K562 (cell line): Measurements from ENCODE around the gene TUT4. TPM values are rescaled to one million over a fixed set of nuclear protein-coding genes. Genes with fewer than 3 reads are reported as not detected.
A peak's percentile ranks its signal among the peaks of the same experiment; 100 is the strongest.

ENCODE experiments used
- AFF4 ChIP-seq: sonication (generic); formaldehyde crosslinking; IDR thresholded peaks from 2 replicates; pipeline ENCODE4 v1.8.0; 2023; ENCODE audit warnings: mild to moderate bottlenecking, missing genetic modification reagents
- ETV5 ChIP-seq: sonication (generic); formaldehyde crosslinking; IDR thresholded peaks from 2 replicates; pipeline ENCODE4 v1.4.0; 2020; ENCODE audit warnings: low read depth, mild to moderate bottlenecking, missing genetic modification reagents
- FOXO4 ChIP-seq: fragments of 450-650 bp; formaldehyde crosslinking; IDR thresholded peaks from 2 replicates; pipeline ENCODE4 v1.4.0; 2020; ENCODE audit warnings: mild to moderate bottlenecking, moderate library complexity
- IRF9 ChIP-seq: fragments of 450-650 bp; IDR thresholded peaks from 2 replicates; pipeline ENCODE4 v1.6.1; 2016; ENCODE audit warnings: missing biosample characterization, missing genetic modification characterization
- LEF1 ChIP-seq: fragments of 450-650 bp; IDR thresholded peaks from 2 replicates; pipeline ENCODE4 v1.6.1; 2016; ENCODE audit warnings: mild to moderate bottlenecking
- NR4A1 ChIP-seq, 2 experiments: fragments of 250-450 bp in 1 of 2; fragments of 450-650 bp in 1 of 2; sonication (Bioruptor Pico) in 1 of 2; IDR thresholded peaks; 2 replicates each; pipeline versions ENCODE4 v1.4.0 to v1.6.1; 2016 to 2020; ENCODE audit warnings: mild to moderate bottlenecking in 2 of 2, missing compliant biosample characterization in 1 of 2, missing genetic modification characterization in 1 of 2, moderate library complexity in 1 of 2
- PREB ChIP-seq: sonication (generic); formaldehyde crosslinking; IDR thresholded peaks from 2 replicates; pipeline ENCODE4 v1.8.1; 2023; ENCODE audit warnings: mild to moderate bottlenecking, missing genetic modification reagents
- RBM39 ChIP-seq: fragments of 200-400 bp; formaldehyde crosslinking; optimal IDR thresholded peaks from 2 replicates; pipeline ENCODE3; 2018; ENCODE audit warnings: low read depth, low read length
- U2AF1 ChIP-seq: fragments of 200-400 bp; formaldehyde crosslinking; optimal IDR thresholded peaks from 2 replicates; pipeline ENCODE3; 2017; ENCODE audit warnings: mild to moderate bottlenecking, low read depth, low read length, moderate library complexity
- ZBTB2 ChIP-seq: fragments of 450-650 bp; IDR thresholded peaks from 2 replicates; pipeline ENCODE4 v1.6.1; 2016; ENCODE audit warnings: antibody characterized with exemption
- ZNF384 ChIP-seq: IDR thresholded peaks from 2 replicates; pipeline ENCODE4 v1.6.1; 2012; ENCODE audit warnings: low read depth, low read length, improper control_type of control experiment
- ZNF592 ChIP-seq: fragments of 450-650 bp; IDR thresholded peaks from 2 replicates; pipeline ENCODE4 v1.6.1; 2017; ENCODE audit warnings: antibody characterized with exemption, mild to moderate bottlenecking
- polyA plus RNA-seq, 8 experiments: library from polyadenylated mRNA; depleted of rRNA in 4 of 8; stranded (reverse) in 5 of 8; unstranded in 3 of 8; fragments of >200 nt; fragmentation: Nextera tagmentation in 2 of 8; fragmentation: Illumina TruSeq in 1 of 8; extraction: Ambion mirVana in 2 of 8; extraction: Trizol in 1 of 8; gene quantifications; 2 replicates each; pipeline versions ENCODE4 v1.2.1 to v1.2.3, GENCODE V29; 2011 to 2014; ENCODE audit warnings: inconsistent platforms in 1 of 8, missing spikeins in 1 of 8
- total RNA-seq, 7 experiments: library from RNA; depleted of rRNA in 6 of 7; stranded (reverse); fragments of >200 nt in 6 of 7; fragmentation: Illumina TruSeq in 2 of 7; extraction: Trizol in 2 of 7; gene quantifications; 2 replicates each; pipeline versions ENCODE4 v1.2.1 to v1.2.3, GENCODE V29; 2011 to 2021; ENCODE audit warnings: low replicate concordance in 1 of 7

Gene TUT4
- total and polyA plus RNA-seq, 9 of the 15 experiments (the other 6 are each of a cell fraction or from before 2014, with no cell fraction given) = 15.8 to 53.5 (median 36.7) TPM

- TF ChIP-seq ZBTB2 = no peak
- no peak for TF ChIP-seq U2AF1
- no peak for TF ChIP-seq ZNF384
- TF ChIP-seq FOXO4 (CRISPR knock-in tag) = no peak
- peak; percentile 19; the same call in 1 of the 2 replicates for TF ChIP-seq AFF4 (CRISPR knock-in tag)
- TF ChIP-seq LEF1 = 0 out of 2 replicates have a peak, but pooled peaks have one; percentile 40
- TF ChIP-seq RBM39 = no peak
- peak; percentile 59; the same call in 1 of the 2 replicates for TF ChIP-seq IRF9 (tag)
- no peak for TF ChIP-seq PREB (CRISPR knock-in tag)
- TF ChIP-seq ZNF592 = 0 out of 2 replicates have a peak, but pooled peaks have one; percentile 5
- TF ChIP-seq ETV5 (CRISPR knock-in tag) = peak; percentile 89
- no peak for TF ChIP-seq NR4A1 (CRISPR knock-in tag; IDR thresholded peaks at IDR 0.05)
- TF ChIP-seq NR4A1 (tag; IDR thresholded peaks at IDR 0.05) = 0 out of 2 replicates have a peak, but pooled peaks have one; percentile 25
Observed at GRCh38 chr1:52404116-52404974, 148.5 kb downstream of the TUT4 start, which contains the start of the genes ORC1 and PRPF38A (continued).
